GM19463 (cell line): ENCODE results near the gene LAMA2.

Experiments
- ATAC-seq: cut with Tn5 transposase; IDR thresholded peaks from one replicate; pipeline ENCODE4 v1.9.1; 2021; ENCODE audit warnings: mild to moderate bottlenecking, moderate library complexity; ENCODE audit not compliant: unreplicated experiment

Gene LAMA2

GRCh38 chr6:129208415-129209034, 325.6 kb downstream of the LAMA2 start:
- ATAC-seq: no peak

GRCh38 chr6:129209355-129209754, 326.4 kb downstream of the LAMA2 start:
- no peak for ATAC-seq

GRCh38 chr6:129210684-129211083, 327.7 kb downstream of the LAMA2 start:
- ATAC-seq: no peak

GRCh38 chr6:129211626-129212025, 328.7 kb downstream of the LAMA2 start:
- no peak for ATAC-seq

- no peak for ATAC-seq
These were observed 329.1 kb downstream of the LAMA2 start for GRCh38 chr6:129212081-129212480.

- ATAC-seq: no peak
These were observed 332.3 kb downstream of the LAMA2 start for GRCh38 chr6:129215246-129215645.

- no peak for ATAC-seq
These were observed 333.1 kb downstream of the LAMA2 start for GRCh38 chr6:129215916-129216520.

- ATAC-seq: no peak
These were observed 334.8 kb downstream of the LAMA2 start for GRCh38 chr6:129217701-129218100.

GRCh38 chr6:129233458-129234134, 350.7 kb downstream of the LAMA2 start:
- ATAC-seq: peak; percentile 52

GRCh38 chr6:129235167-129236000, 352.4 kb downstream of the LAMA2 start:
- no peak for ATAC-seq

GRCh38 chr6:129236001-129236517, 353.1 kb downstream of the LAMA2 start:
- peak; percentile 79 for ATAC-seq

GRCh38 chr6:129238991-129239390, 356.1 kb downstream of the LAMA2 start:
- ATAC-seq: no peak

- no peak for ATAC-seq
These were observed 357.0 kb downstream of the LAMA2 start for GRCh38 chr6:129239825-129240491.

- no peak for ATAC-seq
These were observed 357.5 kb downstream of the LAMA2 start for GRCh38 chr6:129240492-129240853.

GRCh38 chr6:129242546-129242945, 359.6 kb downstream of the LAMA2 start:
- no peak for ATAC-seq

GRCh38 chr6:129243377-129243776, 360.4 kb downstream of the LAMA2 start:
- ATAC-seq: no peak

GRCh38 chr6:129248946-129249345, 366.0 kb downstream of the LAMA2 start:
- no peak for ATAC-seq

- ATAC-seq: peak; percentile 86
These were observed 368.9 kb downstream of the LAMA2 start for GRCh38 chr6:129251669-129252376.

GRCh38 chr6:129252377-129253071, 369.6 kb downstream of the LAMA2 start:
- no peak for ATAC-seq
